Measurements from ENCODE around the gene TEDC1.
A peak's percentile ranks its signal among the peaks of the same experiment; 100 is the strongest.

The TEDC1 gene

GRCh38 chr14:105460116-105460515 is 30.9 kb upstream of the TEDC1 start:
- peaks cover 80% of the 10 kb centered on the region for H3K36me3 ChIP-seq (ENCODE audit: control insufficient read depth, insufficient read depth, low read length)
- peaks cover 6% of the 10 kb centered on the region; the same call in 1 of the 2 replicates for H3K4me1 ChIP-seq (ENCODE audit: control insufficient read depth, insufficient read depth, low read length)
- H3K9ac ChIP-seq (ENCODE audit: low read length), result no peak overlapping the region
- no peak overlapping the region for H3K4me3 ChIP-seq (ENCODE audit: low read depth, low read length)
- no peak overlapping the region for H3K27ac ChIP-seq (ENCODE audit: low read depth, low read length)
- no peaks in the 10 kb centered on the region for H3K27me3 ChIP-seq (ENCODE audit: control insufficient read depth, insufficient read depth, low read length)
- no peaks in the 10 kb centered on the region for H3K9me3 ChIP-seq (ENCODE audit: control insufficient read depth, insufficient read depth, low read depth, low read length)

- H3K4me1 ChIP-seq (ENCODE audit: control insufficient read depth, insufficient read depth, low read length), result peaks cover 11% of the 10 kb centered on the region; the same call in 1 of the 2 replicates
- no peaks in the 10 kb centered on the region for H3K27me3 ChIP-seq (ENCODE audit: control insufficient read depth, insufficient read depth, low read length)
- no peak overlapping the region for H3K27ac ChIP-seq (ENCODE audit: low read depth, low read length)
- H3K9ac ChIP-seq (ENCODE audit: low read length), result no peak overlapping the region
- H3K4me3 ChIP-seq (ENCODE audit: low read depth, low read length), result no peak overlapping the region
- peaks cover 80% of the 10 kb centered on the region for H3K36me3 ChIP-seq (ENCODE audit: control insufficient read depth, insufficient read depth, low read length)
- H3K9me3 ChIP-seq (ENCODE audit: control insufficient read depth, insufficient read depth, low read depth, low read length), result no peaks in the 10 kb centered on the region
Observed at GRCh38 chr14:105460616-105461015, 30.4 kb upstream of the TEDC1 start.

GRCh38 chr14:105461903-105462302 is 29.1 kb upstream of the TEDC1 start:
- Histone ChIP-seq H3K27ac (ENCODE audit: low read depth, low read length) (peak overlapping the region; percentile 46; the same call in 1 of the 2 replicates), H3K9me3 (ENCODE audit: control insufficient read depth, insufficient read depth, low read depth, low read length) (no peaks in the 10 kb centered on the region), H3K4me3 (ENCODE audit: low read depth, low read length) (no peak overlapping the region), H3K9ac (ENCODE audit: low read length) (no peak overlapping the region), H3K4me1 (ENCODE audit: control insufficient read depth, insufficient read depth, low read length) (peaks cover 14% of the 10 kb centered on the region; the same call in 1 of the 2 replicates), H3K36me3 (ENCODE audit: control insufficient read depth, insufficient read depth, low read length) (peaks cover 77% of the 10 kb centered on the region), H3K27me3 (ENCODE audit: control insufficient read depth, insufficient read depth, low read length) (no peaks in the 10 kb centered on the region)

GRCh38 chr14:105464501-105464900 is 26.5 kb upstream of the TEDC1 start:
- Histone ChIP-seq H3K9ac (ENCODE audit: low read length) (no peak overlapping the region), H3K9me3 (ENCODE audit: control insufficient read depth, insufficient read depth, low read depth, low read length) (no peaks in the 10 kb centered on the region), H3K4me3 (ENCODE audit: low read depth, low read length) (no peak overlapping the region), H3K27me3 (ENCODE audit: control insufficient read depth, insufficient read depth, low read length) (no peaks in the 10 kb centered on the region), H3K36me3 (ENCODE audit: control insufficient read depth, insufficient read depth, low read length) (peaks cover 88% of the 10 kb centered on the region), H3K27ac (ENCODE audit: low read depth, low read length) (no peak overlapping the region; the same call in 1 of the 2 replicates), H3K4me1 (ENCODE audit: control insufficient read depth, insufficient read depth, low read length) (peaks cover 14% of the 10 kb centered on the region; the same call in 1 of the 2 replicates)

GRCh38 chr14:105465209-105466031 is 25.6 kb upstream of the TEDC1 start:
- peaks cover 14% of the 10 kb centered on the region; the same call in 1 of the 2 replicates for H3K4me1 ChIP-seq (ENCODE audit: control insufficient read depth, insufficient read depth, low read length)
- no peak overlapping the region for H3K4me3 ChIP-seq (ENCODE audit: low read depth, low read length)
- no peaks in the 10 kb centered on the region for H3K9me3 ChIP-seq (ENCODE audit: control insufficient read depth, insufficient read depth, low read depth, low read length)
- H3K9ac ChIP-seq (ENCODE audit: low read length), result no peak overlapping the region
- no peaks in the 10 kb centered on the region for H3K27me3 ChIP-seq (ENCODE audit: control insufficient read depth, insufficient read depth, low read length)
- peaks cover 89% of the 10 kb centered on the region for H3K36me3 ChIP-seq (ENCODE audit: control insufficient read depth, insufficient read depth, low read length)
- H3K27ac ChIP-seq (ENCODE audit: low read depth, low read length), result peak overlapping the region; percentile 61

GRCh38 chr14:105466531-105467248 is 24.4 kb upstream of the TEDC1 start:
- H3K27ac ChIP-seq (ENCODE audit: low read depth, low read length), result no peak overlapping the region; the same call in 1 of the 2 replicates
- no peak overlapping the region for H3K9ac ChIP-seq (ENCODE audit: low read length)

GRCh38 chr14:105467249-105467941 is 23.7 kb upstream of the TEDC1 start:
- H3K27ac ChIP-seq (ENCODE audit: low read depth, low read length), result no peak overlapping the region
- no peak overlapping the region for H3K4me3 ChIP-seq (ENCODE audit: low read depth, low read length)
- H3K36me3 ChIP-seq (ENCODE audit: control insufficient read depth, insufficient read depth, low read length), result peaks cover 70% of the 10 kb centered on the region
- no peaks in the 10 kb centered on the region for H3K9me3 ChIP-seq (ENCODE audit: control insufficient read depth, insufficient read depth, low read depth, low read length)
- H3K9ac ChIP-seq (ENCODE audit: low read length), result no peak overlapping the region
- peaks cover 17% of the 10 kb centered on the region; the same call in 1 of the 2 replicates for H3K4me1 ChIP-seq (ENCODE audit: control insufficient read depth, insufficient read depth, low read length)
- no peaks in the 10 kb centered on the region for H3K27me3 ChIP-seq (ENCODE audit: control insufficient read depth, insufficient read depth, low read length)

More at GRCh38 chr14:105466531-105467248, 24.4 kb upstream of the TEDC1 start:
- Histone ChIP-seq H3K27me3 (ENCODE audit: control insufficient read depth, insufficient read depth, low read length) (no peaks in the 10 kb centered on the region), H3K4me1 (ENCODE audit: control insufficient read depth, insufficient read depth, low read length) (peaks cover 17% of the 10 kb centered on the region; the same call in 1 of the 2 replicates), H3K9me3 (ENCODE audit: control insufficient read depth, insufficient read depth, low read depth, low read length) (no peaks in the 10 kb centered on the region), H3K36me3 (ENCODE audit: control insufficient read depth, insufficient read depth, low read length) (peaks cover 76% of the 10 kb centered on the region), H3K4me3 (ENCODE audit: low read depth, low read length) (no peak overlapping the region)

- peaks cover 64% of the 10 kb centered on the region for H3K36me3 ChIP-seq (ENCODE audit: control insufficient read depth, insufficient read depth, low read length)
Observed at GRCh38 chr14:105467942-105468471, 23.0 kb upstream of the TEDC1 start.

GRCh38 chr14:105468621-105469241 is 22.3 kb upstream of the TEDC1 start:
- Histone ChIP-seq H3K4me3 (ENCODE audit: low read depth, low read length) (no peak overlapping the region), H3K9ac (ENCODE audit: low read length) (no peak overlapping the region), H3K36me3 (ENCODE audit: control insufficient read depth, insufficient read depth, low read length) (peaks cover 56% of the 10 kb centered on the region), H3K4me1 (ENCODE audit: control insufficient read depth, insufficient read depth, low read length) (peaks cover 22% of the 10 kb centered on the region), H3K9me3 (ENCODE audit: control insufficient read depth, insufficient read depth, low read depth, low read length) (no peaks in the 10 kb centered on the region), H3K27me3 (ENCODE audit: control insufficient read depth, insufficient read depth, low read length) (no peaks in the 10 kb centered on the region), H3K27ac (ENCODE audit: low read depth, low read length) (no peak overlapping the region)

More at GRCh38 chr14:105467942-105468471, 23.0 kb upstream of the TEDC1 start:
- no peak overlapping the region for H3K4me3 ChIP-seq (ENCODE audit: low read depth, low read length)
- H3K9me3 ChIP-seq (ENCODE audit: control insufficient read depth, insufficient read depth, low read depth, low read length), result no peaks in the 10 kb centered on the region
- no peak overlapping the region for H3K9ac ChIP-seq (ENCODE audit: low read length)
- H3K27ac ChIP-seq (ENCODE audit: low read depth, low read length), result no peak overlapping the region
- no peaks in the 10 kb centered on the region for H3K27me3 ChIP-seq (ENCODE audit: control insufficient read depth, insufficient read depth, low read length)
- H3K4me1 ChIP-seq (ENCODE audit: control insufficient read depth, insufficient read depth, low read length), result peaks cover 17% of the 10 kb centered on the region; the same call in 1 of the 2 replicates

Data from HUES6 (cell line).